Measurements from ENCODE around the gene RAP2A.

The RAP2A gene

GRCh38 chr13:97456047-97456446 is 22.1 kb downstream of the RAP2A start:
- no peak for FAIRE-seq

DNA sequence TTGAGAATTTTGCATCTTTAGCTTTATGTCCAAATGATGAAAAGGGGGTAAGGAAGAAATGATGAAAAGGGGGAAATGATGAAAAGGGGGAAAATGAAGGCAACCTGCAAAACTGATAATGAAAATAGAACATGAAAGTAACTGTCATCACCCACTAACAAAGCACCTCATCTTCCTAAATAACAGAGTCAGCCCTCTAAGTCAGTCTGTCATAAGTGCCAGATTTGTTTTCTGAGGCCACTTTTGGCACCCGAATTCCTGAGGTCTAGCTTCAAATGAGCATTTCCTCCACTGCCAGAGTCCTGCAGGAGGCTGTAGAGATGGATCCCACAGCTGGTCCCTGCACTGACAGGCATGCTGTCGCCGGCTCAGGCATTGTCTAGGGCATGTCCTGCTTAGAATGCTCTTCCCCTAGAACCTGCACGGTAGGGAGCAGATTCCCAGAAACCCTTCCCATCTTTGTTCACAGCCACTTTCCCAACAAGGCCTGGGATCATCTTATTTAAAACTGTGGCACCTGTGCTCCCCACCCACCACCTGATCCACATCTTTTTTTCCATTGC is 25.3 kb downstream of the RAP2A start:
- no peak for FAIRE-seq

DNA sequence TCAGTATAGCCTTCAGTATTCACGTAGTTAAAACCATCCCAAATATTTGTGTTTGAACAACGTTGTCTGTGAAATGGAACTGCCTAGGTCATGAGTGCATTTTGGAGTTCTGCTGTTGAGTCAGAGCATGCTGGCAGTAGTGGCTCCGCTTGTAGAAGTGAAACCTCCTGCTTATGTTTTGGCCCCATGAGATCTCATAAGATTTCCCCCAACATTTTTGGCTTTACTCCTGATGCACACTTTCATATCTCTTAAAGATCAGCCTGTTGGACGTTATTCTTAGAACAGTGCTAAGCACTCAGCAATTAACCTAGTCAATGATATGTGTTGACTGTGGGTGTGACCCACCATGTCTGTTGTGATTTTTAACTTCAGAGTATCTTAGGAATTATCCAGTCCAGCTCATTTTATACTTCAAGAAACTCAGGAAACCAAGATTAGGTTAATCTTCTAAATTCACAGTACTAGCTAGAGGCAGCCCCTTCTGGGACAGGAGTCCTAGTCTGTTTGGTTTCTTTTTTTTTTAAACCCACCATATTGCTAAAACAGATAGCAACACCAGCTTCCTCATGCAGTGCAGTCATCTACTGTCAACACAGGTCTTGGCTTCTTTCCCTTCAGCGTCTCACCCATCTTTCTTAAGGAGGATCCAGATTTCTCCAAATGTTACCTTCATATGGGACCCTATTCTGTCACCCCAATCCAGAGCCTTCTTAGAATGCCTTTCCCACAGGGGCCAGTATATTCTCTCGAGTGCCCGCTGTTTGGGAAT is 26.2 kb downstream of the RAP2A start:
- no peak for FAIRE-seq

DNA sequence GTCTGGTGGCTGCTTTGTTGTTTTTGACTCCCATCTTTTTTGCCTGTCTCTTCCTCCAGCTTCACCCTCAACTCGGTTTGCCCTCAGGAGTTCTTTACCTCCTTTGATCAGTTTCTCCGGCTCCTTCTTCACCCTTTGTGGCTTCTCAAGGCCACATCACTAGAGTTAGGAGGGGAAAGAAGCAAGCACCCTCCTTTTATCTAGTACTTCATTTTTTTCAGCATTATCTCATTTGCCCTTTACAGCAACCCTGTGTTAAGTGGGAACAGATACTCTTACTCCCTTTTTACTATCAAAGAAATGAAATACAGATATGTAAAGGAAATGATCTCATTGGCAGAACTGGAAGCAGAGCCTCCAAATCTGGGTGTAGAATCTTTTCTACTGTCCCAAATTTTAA is 26.9 kb downstream of the RAP2A start:
- FAIRE-seq = no peak

- no peak for FAIRE-seq
Observed at GRCh38 chr13:97464561-97464960, 30.6 kb downstream of the RAP2A start.

GRCh38 chr13:97466722-97467121 is 32.8 kb downstream of the RAP2A start:
- no peak for FAIRE-seq

- no peak for FAIRE-seq
Observed at GRCh38 chr13:97468331-97468730, 34.4 kb downstream of the RAP2A start.

- FAIRE-seq = no peak
Observed at GRCh38 chr13:97471711-97472110, 37.7 kb downstream of the RAP2A start.

DNA sequence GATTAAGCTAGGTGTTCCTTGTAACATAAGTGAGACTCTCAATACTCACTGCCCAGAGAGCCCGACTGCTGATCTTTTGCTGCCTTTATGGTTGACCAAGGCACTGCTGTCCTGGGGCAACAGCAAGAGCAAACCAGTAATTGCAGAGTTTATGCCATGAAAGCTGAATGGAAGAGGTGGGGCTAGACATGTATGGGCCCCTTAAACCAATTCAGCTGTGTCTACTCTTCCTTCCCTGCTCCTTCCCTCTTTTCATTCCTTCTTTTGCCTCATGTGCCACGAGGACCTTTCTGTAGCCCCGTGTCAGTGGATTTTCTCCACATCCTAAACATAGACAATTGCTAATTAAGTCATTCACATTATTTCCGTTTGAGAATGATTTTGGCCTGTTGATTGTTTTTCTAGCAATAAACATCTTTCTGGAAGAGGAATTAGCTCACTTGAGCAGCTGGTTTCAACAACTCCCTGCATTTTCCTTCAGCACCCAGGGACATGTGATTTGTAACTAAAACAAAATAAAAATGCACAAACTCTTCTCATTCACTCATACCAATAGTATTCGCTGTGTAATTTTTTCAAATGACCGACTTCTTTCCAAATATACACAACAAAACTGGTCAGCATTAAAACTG is 40.5 kb downstream of the RAP2A start:
- no peak for FAIRE-seq

DNA sequence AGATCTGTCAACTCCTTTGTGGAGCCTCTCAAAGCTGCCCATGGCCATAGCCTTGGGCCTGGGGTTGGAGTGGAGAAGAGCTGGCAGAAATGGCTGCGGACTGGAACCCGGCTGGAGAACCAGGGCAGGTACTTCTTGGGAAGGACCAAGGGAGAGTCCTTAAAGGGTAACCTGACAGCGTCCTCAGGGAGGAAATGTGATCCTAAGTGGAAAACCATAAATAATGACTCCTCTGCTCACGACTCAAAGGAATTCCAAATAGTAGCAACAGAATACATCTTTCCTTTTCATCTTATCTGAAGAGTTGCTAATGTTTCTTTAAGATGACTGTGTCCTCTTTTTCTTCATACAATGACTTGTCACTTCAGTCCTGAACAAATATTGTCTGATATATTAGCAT is 41.0 kb downstream of the RAP2A start:
- no peak for FAIRE-seq

DNA sequence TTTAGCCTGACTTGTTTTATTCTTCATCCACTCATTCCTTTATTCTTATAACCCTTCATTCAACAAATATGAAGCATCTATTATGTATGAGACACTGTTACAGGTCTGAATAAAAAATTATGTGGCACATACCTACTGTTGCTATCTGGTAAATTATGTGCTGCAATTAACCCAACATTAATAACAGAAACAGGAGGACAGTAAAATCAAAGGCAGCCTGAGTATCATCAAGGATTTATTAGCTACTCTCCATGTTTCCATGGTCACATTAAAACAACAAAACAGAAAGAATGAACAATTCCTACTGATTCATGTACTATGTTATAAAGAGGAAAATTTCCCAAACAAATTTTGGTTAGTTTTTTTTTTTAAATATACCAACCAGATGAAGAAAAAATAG is 43.9 kb downstream of the RAP2A start:
- no peak for FAIRE-seq

DNA sequence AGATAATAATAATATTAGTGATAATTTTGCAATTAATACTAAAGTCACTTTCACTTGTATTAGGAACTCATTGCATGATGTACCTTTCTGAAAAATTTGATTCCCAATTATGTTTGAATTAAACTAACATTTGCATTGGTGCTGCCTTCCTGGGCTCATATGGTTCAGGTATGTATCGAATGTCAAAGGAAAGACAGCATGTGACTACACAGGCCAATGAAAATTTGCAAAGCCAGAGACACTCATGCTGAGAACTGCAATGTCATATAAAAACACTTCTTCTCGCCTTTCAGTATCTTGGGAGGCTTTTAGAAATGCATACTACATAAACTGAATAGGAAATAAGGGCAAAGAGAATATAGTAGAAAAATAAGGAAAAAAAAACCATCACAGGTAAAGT is 44.3 kb downstream of the RAP2A start:
- no peak for FAIRE-seq

- no peak for FAIRE-seq
Observed at GRCh38 chr13:97483465-97483864, 49.5 kb downstream of the RAP2A start.

DNA sequence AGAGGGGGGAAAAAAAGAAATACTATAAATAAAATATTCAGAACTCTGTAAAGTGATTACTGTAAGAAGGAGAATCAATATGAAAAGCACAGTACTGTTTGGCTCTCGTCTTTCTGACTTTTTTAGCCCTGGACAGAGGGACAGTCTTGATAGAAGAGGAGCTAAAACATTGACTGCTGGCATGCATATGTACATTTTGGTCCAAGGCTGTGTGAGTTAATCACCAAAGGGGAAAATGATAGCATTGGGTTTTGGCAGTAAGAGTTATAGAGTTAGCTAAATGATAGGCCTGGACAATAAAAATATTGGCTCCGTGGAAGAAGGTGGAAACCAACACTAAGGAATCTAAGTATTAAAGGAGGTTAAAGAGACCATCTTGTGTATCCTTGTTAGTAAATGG is 50.3 kb downstream of the RAP2A start:
- no peak for FAIRE-seq

GRCh38 chr13:97485320-97485719 is 51.4 kb downstream of the RAP2A start:
- FAIRE-seq = no peak

- FAIRE-seq = no peak
Observed at GRCh38 chr13:97490702-97491307, 56.8 kb downstream of the RAP2A start.

- FAIRE-seq = no peak
Observed at GRCh38 chr13:97491452-97491851, 57.5 kb downstream of the RAP2A start.

DNA sequence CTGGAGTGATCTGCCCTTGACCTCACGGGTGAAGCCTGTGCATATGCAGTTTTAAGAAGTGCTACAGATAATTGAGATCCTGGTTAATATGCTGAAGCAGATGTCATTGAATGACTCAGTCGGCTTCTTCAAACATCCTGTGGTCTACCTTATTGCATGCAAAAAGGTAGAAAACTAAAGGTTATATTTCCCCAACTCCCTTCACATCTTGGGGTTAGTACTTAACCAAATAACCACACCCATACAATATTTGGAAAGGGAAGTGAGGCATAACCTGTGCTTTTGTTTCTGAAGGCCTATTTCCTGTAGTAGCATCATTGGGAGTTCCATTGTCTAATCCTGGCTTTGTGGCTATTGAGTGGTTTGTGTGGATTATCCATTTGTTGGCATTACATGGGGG is 58.3 kb downstream of the RAP2A start:
- no peak for FAIRE-seq

DNA sequence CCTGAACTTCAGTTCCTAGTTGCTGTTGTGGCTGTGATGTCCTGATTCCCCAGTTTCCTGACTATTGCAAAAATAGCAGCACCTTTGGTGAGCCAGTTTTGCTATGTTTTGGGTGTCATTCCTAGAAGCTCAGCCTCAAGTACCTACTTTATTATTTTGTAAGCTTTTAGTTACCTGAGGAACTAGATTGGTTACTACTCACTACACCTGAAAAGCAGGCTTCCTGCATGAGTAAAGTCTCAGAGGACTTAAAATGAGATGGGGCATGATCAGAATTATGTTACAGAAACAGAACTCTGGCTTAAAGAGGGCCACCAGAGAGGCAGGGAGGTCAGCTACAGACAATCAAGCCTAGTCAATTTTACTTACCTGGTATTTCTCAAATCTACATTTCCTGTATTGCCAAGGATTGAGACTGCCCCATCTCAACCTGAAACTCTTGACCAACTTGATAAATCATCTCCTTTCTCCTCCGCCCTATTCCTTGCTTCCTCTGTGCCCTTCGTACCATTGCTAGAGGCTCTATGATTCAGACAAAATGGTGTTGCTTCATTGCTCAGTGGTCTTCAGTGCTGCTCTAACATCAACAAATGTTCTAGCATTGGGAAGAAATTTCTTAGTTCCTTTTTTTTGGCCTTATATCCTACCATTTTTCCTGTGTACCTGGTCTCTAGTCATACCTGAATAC is 58.9 kb downstream of the RAP2A start:
- FAIRE-seq = no peak

DNA sequence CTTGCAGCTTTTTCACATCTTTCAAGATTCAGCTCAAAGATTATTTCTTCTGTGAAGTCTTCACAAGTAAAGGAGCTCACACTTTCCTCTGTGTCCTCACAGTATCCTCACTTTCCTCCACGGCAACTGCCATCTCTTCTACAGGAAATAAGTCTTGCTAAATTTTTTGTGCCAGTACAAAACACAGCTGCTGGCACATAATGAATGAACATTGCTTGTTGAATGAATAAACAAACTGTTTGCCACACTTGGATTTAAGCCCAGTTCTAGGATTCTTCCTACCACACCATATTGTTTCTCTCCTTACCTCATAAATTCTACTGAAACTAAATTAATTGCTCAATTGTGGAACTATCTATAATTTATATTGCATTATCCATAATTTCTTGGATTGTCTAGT is 59.5 kb downstream of the RAP2A start:
- FAIRE-seq = no peak

DNA sequence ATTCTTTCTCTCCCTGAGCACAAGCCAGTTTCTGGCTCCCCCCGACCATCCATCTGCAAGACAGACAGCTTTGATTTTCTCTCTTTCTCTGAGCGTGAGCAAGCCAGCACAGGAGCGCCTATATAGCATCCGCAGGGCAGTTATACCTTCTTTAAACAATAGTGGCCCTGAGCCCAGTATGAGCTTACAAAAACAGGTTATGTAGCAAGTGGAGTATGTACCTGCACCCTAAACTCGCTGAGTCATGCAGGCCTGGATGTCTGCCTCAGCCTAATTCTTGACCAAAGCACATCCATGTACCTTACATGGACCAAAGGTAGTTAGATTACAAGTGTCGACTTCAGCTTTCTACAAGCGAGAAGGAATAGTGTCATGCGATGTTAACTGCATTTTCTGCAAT is 61.7 kb downstream of the RAP2A start:
- no peak for FAIRE-seq

DNA sequence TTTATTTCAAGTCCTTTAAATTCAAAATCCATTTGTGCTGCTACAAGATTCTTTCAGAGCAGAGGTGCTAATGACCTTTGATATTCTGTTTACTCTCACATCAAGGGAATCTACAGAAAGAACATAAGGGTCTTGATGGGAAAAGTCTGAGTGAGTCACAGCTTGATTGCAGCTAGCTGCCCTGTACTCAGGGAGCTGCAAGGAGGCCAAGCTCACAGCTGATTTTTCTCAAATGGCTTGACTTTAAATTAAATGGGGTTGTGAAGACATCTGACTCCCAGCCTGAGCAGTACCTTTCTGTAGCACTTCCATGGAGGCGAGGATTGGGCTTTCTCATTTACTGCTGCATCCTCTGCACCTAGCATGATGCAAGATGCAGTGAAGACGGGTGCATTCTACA is 62.5 kb downstream of the RAP2A start:
- FAIRE-seq = no peak

GRCh38 chr13:97497400-97497799 is 63.4 kb downstream of the RAP2A start:
- FAIRE-seq = no peak

DNA sequence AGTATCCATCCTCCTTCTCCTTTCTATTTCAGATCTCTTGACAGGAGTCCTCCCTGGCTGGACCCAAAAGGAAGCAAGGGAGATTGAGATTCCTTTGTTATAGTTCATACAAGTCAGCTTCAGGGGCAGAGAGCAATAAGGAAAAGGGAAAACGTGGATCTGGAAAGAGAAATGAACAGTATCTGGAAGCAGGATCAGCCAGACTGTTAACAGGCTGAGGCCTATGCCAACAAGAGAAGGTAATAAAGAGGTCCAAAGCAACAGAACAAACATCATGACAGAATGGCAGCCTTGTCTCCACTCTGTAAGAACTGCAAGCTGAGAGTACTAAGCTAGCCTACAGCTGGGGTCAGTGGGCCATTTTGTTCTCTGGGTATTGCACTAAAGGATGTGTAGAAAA is 64.5 kb downstream of the RAP2A start:
- FAIRE-seq = no peak
